Thoracic aorta (tissue), 2 donors: ENCODE data around the gene IRAG1. TPM values are rescaled to one million over a fixed set of nuclear protein-coding genes. Genes with fewer than 3 reads are reported as not detected.

ENCODE experiments used
- ATAC-seq: fragments of 150-250 bp; one replicate; pipeline ENCODE4 v1.8.0; 2017; ENCODE audit warnings: low read depth; ENCODE audit not compliant: insufficient number of reproducible peaks, low FRiP score
- DNase-seq: peaks from one replicate; pipeline ENCODE4 v3.0.0-alpha.2; 2020; ENCODE audit warnings: low spot score
- H3K27ac ChIP-seq, 2 donors: fragments of 200-600 bp; sonication (generic); 1 replicate in 1 of 2; 2 replicates in 1 of 2; pipeline ENCODE4 v1.5.1; 2016; ENCODE audit warnings: mild to moderate bottlenecking in 2 of 2, moderate library complexity in 2 of 2
- H3K27me3 ChIP-seq: fragments of 200-600 bp; sonication (generic); replicated peaks from 2 replicates; pipeline ENCODE4 v1.6.0; 2016; ENCODE audit warnings: mild to moderate bottlenecking; ENCODE audit not compliant: insufficient read depth
- H3K36me3 ChIP-seq: fragments of 200-600 bp; sonication (generic); one replicate; pipeline ENCODE4 v1.5.1; 2016
- H3K4me1 ChIP-seq, 2 donors: fragments of 200-600 bp; sonication (generic); 1 replicate in 1 of 2; 2 replicates in 1 of 2; pipeline versions ENCODE4 v1.5.1 to v1.6.0; 2016; ENCODE audit warnings: low read depth in 2 of 2, mild to moderate bottlenecking in 1 of 2; ENCODE audit not compliant: control insufficient read depth in 1 of 2
- H3K4me3 ChIP-seq: fragments of 200-600 bp; sonication (generic); 2 replicates; pipeline ENCODE4 v1.5.1; 2016; ENCODE audit warnings: mild to moderate bottlenecking
- H3K9me3 ChIP-seq: fragments of 200-600 bp; sonication (generic); 2 replicates; pipeline ENCODE4 v1.5.1; 2016
- total RNA-seq, 2 donors: library from RNA; depleted of rRNA; stranded (reverse); fragments of >200 nt; gene quantifications; one replicate each; pipeline versions ENCODE4 v1.1.0 to v1.2.3, GENCODE V29; 2016
- TF ChIP-seq, protein P1 (sequence below): fragments of 200-600 bp; sonication (generic); IDR thresholded peaks from one replicate; pipeline ENCODE4 v1.5.1; 2019; ENCODE audit warnings: antibody characterized with exemption

Gene IRAG1
- total RNA-seq, 2 donors from 2014 or later = 281 to 393 TPM

DNA sequence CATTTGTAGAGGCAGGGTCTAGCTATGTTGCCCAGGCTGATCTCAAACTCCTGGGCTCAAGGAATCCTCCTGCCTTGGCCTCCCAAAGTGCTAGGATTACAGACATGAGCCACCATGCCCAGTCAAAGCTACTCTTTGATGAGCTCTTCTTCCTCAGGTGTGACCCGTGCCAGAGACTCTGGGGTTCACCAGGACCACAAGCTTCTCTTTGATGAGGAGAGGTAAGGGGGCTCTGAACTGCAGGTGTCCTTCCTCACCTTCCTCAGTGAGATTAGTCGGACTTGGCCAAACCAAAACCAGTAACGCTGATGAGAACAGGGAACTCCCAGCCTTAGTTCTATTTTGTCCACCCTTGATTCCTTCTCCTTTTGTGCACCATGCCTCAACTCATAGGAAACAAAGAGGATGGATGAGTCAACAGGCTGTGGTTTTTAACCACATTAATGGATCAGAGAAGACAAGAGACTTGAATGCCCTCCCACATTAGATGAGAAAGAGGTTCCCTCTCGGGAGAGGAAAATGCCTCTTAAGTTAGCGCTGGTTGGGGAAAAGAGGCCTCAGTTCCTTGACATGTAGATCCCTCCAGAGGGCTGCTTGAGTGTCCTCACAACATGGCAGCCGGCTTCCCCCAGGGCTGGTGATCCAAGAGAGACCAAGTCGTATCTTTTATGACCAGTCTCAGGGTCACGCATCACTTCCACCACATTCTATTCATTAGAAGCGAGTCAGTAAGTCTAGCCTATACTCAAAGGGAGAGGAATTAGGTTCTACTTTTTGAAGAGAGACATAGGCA is 31.8 kb upstream of the IRAG1 start:
- no peaks in the 10 kb centered on the region for H3K9me3 ChIP-seq
- H3K4me3 ChIP-seq = no peak overlapping the region
- no peaks in the 10 kb centered on the region for H3K36me3 ChIP-seq
- no peak for DNase-seq
- TF ChIP-seq, protein P1, sequence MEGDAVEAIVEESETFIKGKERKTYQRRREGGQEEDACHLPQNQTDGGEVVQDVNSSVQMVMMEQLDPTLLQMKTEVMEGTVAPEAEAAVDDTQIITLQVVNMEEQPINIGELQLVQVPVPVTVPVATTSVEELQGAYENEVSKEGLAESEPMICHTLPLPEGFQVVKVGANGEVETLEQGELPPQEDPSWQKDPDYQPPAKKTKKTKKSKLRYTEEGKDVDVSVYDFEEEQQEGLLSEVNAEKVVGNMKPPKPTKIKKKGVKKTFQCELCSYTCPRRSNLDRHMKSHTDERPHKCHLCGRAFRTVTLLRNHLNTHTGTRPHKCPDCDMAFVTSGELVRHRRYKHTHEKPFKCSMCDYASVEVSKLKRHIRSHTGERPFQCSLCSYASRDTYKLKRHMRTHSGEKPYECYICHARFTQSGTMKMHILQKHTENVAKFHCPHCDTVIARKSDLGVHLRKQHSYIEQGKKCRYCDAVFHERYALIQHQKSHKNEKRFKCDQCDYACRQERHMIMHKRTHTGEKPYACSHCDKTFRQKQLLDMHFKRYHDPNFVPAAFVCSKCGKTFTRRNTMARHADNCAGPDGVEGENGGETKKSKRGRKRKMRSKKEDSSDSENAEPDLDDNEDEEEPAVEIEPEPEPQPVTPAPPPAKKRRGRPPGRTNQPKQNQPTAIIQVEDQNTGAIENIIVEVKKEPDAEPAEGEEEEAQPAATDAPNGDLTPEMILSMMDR = no peak
- peaks cover 0 to 10% of the 10 kb centered on the region in 2 donors for H3K4me1 ChIP-seq
- no peak for ATAC-seq
- no peak overlapping the region for H3K27ac ChIP-seq
- no peaks in the 10 kb centered on the region for H3K27me3 ChIP-seq

DNA sequence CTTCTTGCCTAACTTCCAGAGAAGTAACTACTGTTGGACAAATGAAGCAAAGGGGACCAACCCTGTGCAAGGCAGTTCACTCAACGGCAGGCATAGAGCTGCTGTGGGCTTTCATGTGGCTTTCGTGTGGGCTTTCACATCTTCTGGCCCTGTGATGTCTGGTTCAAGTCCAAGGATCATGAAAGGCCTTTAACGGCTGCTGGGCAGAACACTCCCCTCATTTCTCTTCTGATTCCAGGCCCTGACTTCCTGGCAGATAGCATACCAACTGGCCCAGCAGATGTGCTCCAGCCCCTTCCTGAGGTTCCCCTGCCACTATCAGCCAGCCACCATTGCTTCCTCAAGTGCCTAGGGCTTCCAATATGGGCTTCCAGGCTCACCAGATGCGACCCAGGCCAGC is 28.8 kb upstream of the IRAG1 start:
- Histone ChIP-seq H3K27me3 (no peaks in the 10 kb centered on the region), H3K36me3 (no peaks in the 10 kb centered on the region), H3K27ac (no peak overlapping the region), H3K4me1 (no peaks in the 10 kb centered on the region), H3K4me3 (no peak overlapping the region), H3K9me3 (no peaks in the 10 kb centered on the region)
- DNase-seq (no peak), ATAC-seq (no peak)
- TF ChIP-seq, protein P1 = no peak

DNA sequence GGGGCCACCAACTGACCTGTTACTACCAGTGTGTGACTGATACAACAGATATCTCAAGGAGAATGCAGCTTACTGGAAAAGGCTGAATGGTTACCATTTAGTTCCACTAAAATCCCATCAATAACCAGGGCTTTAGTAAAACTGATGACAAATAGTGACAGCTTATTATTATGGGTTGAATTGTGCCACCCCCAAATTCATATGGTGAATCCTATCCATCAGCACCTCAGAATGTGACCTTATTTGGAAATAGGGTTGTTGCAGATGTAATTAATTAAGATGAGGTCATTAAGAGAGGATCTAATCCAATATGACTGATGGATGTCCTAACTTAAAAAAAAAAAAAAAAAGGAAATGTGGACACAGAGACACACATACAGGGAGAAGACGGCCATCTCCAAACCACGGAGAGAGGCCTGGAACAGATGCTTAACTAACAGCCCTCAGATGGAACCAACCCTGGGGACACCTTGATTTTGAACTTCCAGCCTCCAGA is 27.4 kb upstream of the IRAG1 start:
- no peaks in the 10 kb centered on the region for H3K4me1 ChIP-seq
- ATAC-seq = no peak
- H3K36me3 ChIP-seq = no peaks in the 10 kb centered on the region
- H3K27ac ChIP-seq = no peak overlapping the region
- H3K4me3 ChIP-seq = no peak overlapping the region
- TF ChIP-seq, protein P1 = no peak
- no peaks in the 10 kb centered on the region for H3K27me3 ChIP-seq
- H3K9me3 ChIP-seq = no peaks in the 10 kb centered on the region
- no peak for DNase-seq

DNA sequence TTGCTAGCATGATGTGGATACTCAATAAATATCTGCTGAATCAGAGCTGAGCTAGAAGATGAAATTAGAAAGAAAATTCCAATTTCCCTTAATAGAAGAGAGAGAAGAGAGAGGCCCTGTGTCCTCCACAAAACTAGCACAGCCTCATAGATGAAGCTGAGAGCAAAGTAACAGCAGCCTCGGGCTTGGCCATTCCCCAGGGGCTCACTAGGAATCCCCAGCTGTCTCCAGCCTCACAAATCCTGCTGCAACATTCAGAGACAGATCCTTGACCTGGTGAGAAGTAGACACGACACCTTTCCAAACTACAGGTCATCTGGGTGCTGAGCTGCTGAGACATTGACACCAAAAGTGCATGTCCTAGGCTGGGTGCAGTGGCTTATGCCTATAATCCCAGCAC is 26.1 kb upstream of the IRAG1 start:
- Histone ChIP-seq H3K27ac (no peak overlapping the region), H3K36me3 (no peaks in the 10 kb centered on the region), H3K4me3 (no peak overlapping the region), H3K4me1 (no peaks in the 10 kb centered on the region), H3K9me3 (no peaks in the 10 kb centered on the region), H3K27me3 (no peaks in the 10 kb centered on the region)
- ATAC-seq (no peak), DNase-seq (no peak)
- TF ChIP-seq, protein P1 = no peak

DNA sequence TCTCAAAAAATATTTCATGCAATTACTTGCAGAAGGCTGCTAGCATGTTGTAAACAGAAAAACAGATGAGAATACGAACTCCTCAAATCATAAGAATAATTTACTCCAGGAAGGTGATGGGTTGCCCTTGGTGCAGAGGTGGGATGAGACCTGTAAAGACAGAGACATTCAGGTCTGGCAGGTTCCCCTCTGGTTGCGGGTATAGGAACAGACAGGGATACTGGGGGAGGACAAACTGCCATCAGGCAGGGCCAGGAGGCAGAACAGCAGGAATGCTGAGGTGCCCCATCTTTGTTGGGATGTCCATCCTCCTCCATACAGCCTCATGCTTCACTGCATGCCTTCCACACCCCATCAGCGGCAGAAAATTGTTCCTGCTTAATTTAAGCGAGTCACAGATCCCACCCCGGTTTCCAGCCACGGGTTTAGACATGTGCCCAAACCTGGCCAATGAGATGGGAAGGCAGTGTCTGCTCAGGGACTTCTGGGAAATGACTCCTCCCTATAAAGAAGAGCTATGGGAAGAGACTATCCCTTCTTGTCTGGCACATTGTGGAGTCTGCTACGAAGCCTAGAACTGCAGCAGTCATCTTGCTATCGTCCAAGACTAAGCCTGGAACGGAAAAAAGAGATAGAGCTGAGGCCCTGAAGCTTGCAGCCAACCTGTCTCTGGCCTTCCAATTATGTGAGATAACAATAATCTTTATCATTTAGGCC is 23.1 kb upstream of the IRAG1 start:
- ATAC-seq (no peak), DNase-seq (no peak)
- Histone ChIP-seq H3K4me3 (no peak overlapping the region), H3K9me3 (no peaks in the 10 kb centered on the region), H3K4me1 (no peaks in the 10 kb centered on the region), H3K27ac (no peak overlapping the region), H3K36me3 (no peaks in the 10 kb centered on the region), H3K27me3 (no peaks in the 10 kb centered on the region)
- TF ChIP-seq, protein P1 = no peak
